ENCODE data around the gene PRR15.

Gene PRR15

GRCh38 chr7:29609162-29610037 is 45.8 kb downstream of the PRR15 start:
- peak; percentile 60 for DNase-seq (ENCODE audit: low read depth, low spot score)

GRCh38 chr7:29610086-29610485 is 46.5 kb downstream of the PRR15 start:
- DNase-seq (ENCODE audit: low read depth, low spot score): no peak

- DNase-seq (ENCODE audit: low read depth, low spot score): no peak
Measured at GRCh38 chr7:29611941-29612544, 48.4 kb downstream of the PRR15 start.

- no peak for DNase-seq (ENCODE audit: low read depth, low spot score)
Measured at GRCh38 chr7:29612596-29612995, 49.0 kb downstream of the PRR15 start.

GRCh38 chr7:29613100-29613499 is 49.5 kb downstream of the PRR15 start:
- no peak for DNase-seq (ENCODE audit: low read depth, low spot score)

- no peak for DNase-seq (ENCODE audit: low read depth, low spot score)
Measured at GRCh38 chr7:29614229-29614628, 50.6 kb downstream of the PRR15 start.
